Uterus (tissue), 4 donors: ENCODE results near the gene DPH5. TPM values are rescaled to one million over a fixed set of nuclear protein-coding genes. Genes with fewer than 3 reads are reported as not detected.
"Not testable (repeated sequence)": the region's sequence is repeated elsewhere in the genome, so short reads cannot be mapped to it uniquely, and the experiment has no call there.

Experiments used
- DNase-seq, 2 donors: peaks; one replicate each; pipeline ENCODE4 v3.0.0-alpha.2; 2019 to 2020
- H3K27ac ChIP-seq, 2 donors: fragments of 200-600 bp; sonication (generic); 1 replicate in 1 of 2; 2 replicates in 1 of 2; pipeline ENCODE4 v1.5.1; 2016 to 2018
- H3K27me3 ChIP-seq, 2 donors: fragments of 200-600 bp; sonication (generic); one replicate each; pipeline ENCODE4 v1.5.1; 2018 to 2019; ENCODE audit warnings: control low read depth in 1 of 2
- H3K36me3 ChIP-seq, 2 donors: fragments of 200-600 bp; sonication (generic); one replicate each; pipeline ENCODE4 v1.5.1; 2019; ENCODE audit warnings: control low read depth in 1 of 2
- H3K4me1 ChIP-seq, 2 donors: fragments of 200-600 bp; sonication (generic); one replicate each; pipeline ENCODE4 v1.5.1; 2018 to 2019; ENCODE audit warnings: control low read depth in 1 of 2
- H3K4me3 ChIP-seq, 2 donors: fragments of 200-600 bp; sonication (generic); 1 replicate in 1 of 2; 2 replicates in 1 of 2; pipeline ENCODE4 v1.5.1; 2018 to 2019; ENCODE audit warnings: mild to moderate bottlenecking in 1 of 2
- H3K9me3 ChIP-seq, 2 donors: fragments of 200-600 bp; sonication (generic); one replicate each; pipeline ENCODE4 v1.5.1; 2019; ENCODE audit warnings: control low read depth in 1 of 2
- POLR2A ChIP-seq, 2 donors: fragments of 450-650 bp; IDR thresholded peaks; one replicate each; pipeline ENCODE4 v1.6.1; 2016; ENCODE audit warnings: antibody characterized with exemption in 2 of 2, mild to moderate bottlenecking in 1 of 2, moderate library complexity in 1 of 2
- intact Hi-C: fragments of 100-400 bp; cut with DNase I; formaldehyde crosslinking; loops from one replicate; pipeline ENCODE4 v1.15.1; 2023; ENCODE audit warnings: low total_unique reads
- total RNA-seq, 4 donors: library from RNA; depleted of rRNA in 3 of 4; stranded (reverse); fragments of >200 nt in 3 of 4; gene quantifications; one replicate each; pipeline versions ENCODE4 v1.1.0 to v1.2.4, GENCODE V29; 2014 to 2023
- TF ChIP-seq, protein P1 (sequence below), 4 experiments: fragments of 200-600 bp in 2 of 4; fragments of 450-650 bp in 2 of 4; sonication (generic) in 2 of 4; IDR thresholded peaks; one replicate each; pipeline ENCODE4 v1.5.1; 2016 to 2019; ENCODE audit warnings: antibody characterized with exemption in 4 of 4, mild to moderate bottlenecking in 2 of 4, moderate library complexity in 1 of 4
- donor health status: DM: yes; HTN: yes; CAD: no.

The DPH5 gene
- total RNA-seq, 4 donors from 2014 or later: 5.6 to 46.8 (median 21.6) TPM

GRCh38 chr1:101033017-101033416 lies 7.4 kb upstream of the DPH5 start:
- intact Hi-C loops: no loop called here
- peaks cover 0 to 3% of the 10 kb centered on the region in 2 donors for H3K4me1 ChIP-seq
- no peak overlapping the region for H3K4me3 ChIP-seq
- H3K36me3 ChIP-seq: no peaks in the 10 kb centered on the region
- TF ChIP-seq POLR2A (IDR thresholded peaks at IDR 0.05): no peak
- TF ChIP-seq, protein P1, sequence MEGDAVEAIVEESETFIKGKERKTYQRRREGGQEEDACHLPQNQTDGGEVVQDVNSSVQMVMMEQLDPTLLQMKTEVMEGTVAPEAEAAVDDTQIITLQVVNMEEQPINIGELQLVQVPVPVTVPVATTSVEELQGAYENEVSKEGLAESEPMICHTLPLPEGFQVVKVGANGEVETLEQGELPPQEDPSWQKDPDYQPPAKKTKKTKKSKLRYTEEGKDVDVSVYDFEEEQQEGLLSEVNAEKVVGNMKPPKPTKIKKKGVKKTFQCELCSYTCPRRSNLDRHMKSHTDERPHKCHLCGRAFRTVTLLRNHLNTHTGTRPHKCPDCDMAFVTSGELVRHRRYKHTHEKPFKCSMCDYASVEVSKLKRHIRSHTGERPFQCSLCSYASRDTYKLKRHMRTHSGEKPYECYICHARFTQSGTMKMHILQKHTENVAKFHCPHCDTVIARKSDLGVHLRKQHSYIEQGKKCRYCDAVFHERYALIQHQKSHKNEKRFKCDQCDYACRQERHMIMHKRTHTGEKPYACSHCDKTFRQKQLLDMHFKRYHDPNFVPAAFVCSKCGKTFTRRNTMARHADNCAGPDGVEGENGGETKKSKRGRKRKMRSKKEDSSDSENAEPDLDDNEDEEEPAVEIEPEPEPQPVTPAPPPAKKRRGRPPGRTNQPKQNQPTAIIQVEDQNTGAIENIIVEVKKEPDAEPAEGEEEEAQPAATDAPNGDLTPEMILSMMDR (IDR thresholded peaks at IDR 0.05): no peak
- H3K27ac ChIP-seq: no peak overlapping the region
- DNase-seq: no peak
- no peaks in the 10 kb centered on the region for H3K9me3 ChIP-seq
- no peaks in the 10 kb centered on the region for H3K27me3 ChIP-seq

DNA sequence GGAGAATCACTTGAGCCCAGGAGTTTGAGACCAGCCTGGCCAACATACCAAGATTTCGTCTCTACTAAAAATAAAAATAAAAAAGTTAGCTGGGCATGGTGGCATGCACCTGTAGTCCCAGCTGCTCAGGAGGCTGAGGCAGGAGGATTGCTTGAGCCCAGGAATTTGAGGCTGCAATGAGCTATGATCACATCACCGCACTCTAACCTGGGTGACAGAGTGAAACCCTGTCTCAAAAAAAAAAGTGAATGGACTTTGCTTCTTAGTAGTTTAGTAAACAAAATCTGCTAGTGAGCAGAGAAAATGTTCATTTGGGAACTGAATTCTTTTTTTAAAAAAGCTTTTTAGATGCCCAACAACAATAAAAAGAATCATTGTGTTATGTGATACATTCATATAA lies 6.5 kb upstream of the DPH5 start:
- H3K27ac ChIP-seq, H3K9me3 ChIP-seq, H3K27me3 ChIP-seq, H3K4me1 ChIP-seq, intact Hi-C loops, DNase-seq, H3K4me3 ChIP-seq, H3K36me3 ChIP-seq: not testable (repeated sequence)

DNA sequence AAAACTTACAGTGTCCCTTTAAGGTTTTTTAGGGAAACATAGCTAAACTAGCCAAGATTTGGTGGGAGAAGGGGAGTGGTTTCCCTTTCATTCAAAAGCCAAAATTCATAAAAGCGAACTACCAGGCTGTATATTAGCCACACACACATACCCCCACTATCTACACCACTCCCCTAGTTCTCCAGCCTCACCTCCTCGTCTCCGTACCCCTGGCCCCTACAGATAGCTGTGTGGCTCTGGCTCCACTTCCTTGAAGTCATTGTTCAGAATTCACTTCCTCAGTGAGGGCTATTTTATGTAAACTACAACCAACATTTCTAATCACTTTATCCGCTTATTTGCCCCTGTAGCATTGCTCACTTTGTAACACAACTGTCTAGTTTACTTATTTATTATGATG lies 5.3 kb upstream of the DPH5 start:
- no peaks in the 10 kb centered on the region for H3K27me3 ChIP-seq
- no peaks in the 10 kb centered on the region for H3K9me3 ChIP-seq
- no peak for TF ChIP-seq POLR2A (IDR thresholded peaks at IDR 0.05)
- TF ChIP-seq, protein P1 (IDR thresholded peaks at IDR 0.05): no peak
- DNase-seq: no peak
- H3K27ac ChIP-seq: no peak overlapping the region
- H3K4me1 ChIP-seq: peaks cover 0 to 3% of the 10 kb centered on the region in 2 donors
- no peaks in the 10 kb centered on the region for H3K36me3 ChIP-seq
- H3K4me3 ChIP-seq: no peak overlapping the region
- intact Hi-C loops: no loop called here

GRCh38 chr1:101029184-101029583 lies 3.6 kb upstream of the DPH5 start:
- TF ChIP-seq POLR2A (IDR thresholded peaks at IDR 0.05): no peak
- TF ChIP-seq, protein P1 (IDR thresholded peaks at IDR 0.05): no peak
- H3K4me1 ChIP-seq: peaks cover 0 to 6% of the 10 kb centered on the region in 2 donors
- H3K4me3 ChIP-seq: no peak overlapping the region
- no peak for DNase-seq
- intact Hi-C loops: no loop called here
- no peaks in the 10 kb centered on the region for H3K27me3 ChIP-seq
- no peaks in the 10 kb centered on the region for H3K9me3 ChIP-seq
- H3K36me3 ChIP-seq: no peaks in the 10 kb centered on the region
- no peak overlapping the region for H3K27ac ChIP-seq

- H3K36me3 ChIP-seq: no peaks in the 10 kb centered on the region
- H3K27ac ChIP-seq: no peak overlapping the region
- peaks cover 0 to 4% of the 10 kb centered on the region in 2 donors for H3K4me1 ChIP-seq
- intact Hi-C loops: no loop called here
- H3K27me3 ChIP-seq: no peaks in the 10 kb centered on the region
- DNase-seq: no peak
- H3K4me3 ChIP-seq: no peak overlapping the region
- TF ChIP-seq, protein P1 (IDR thresholded peaks at IDR 0.05): no peak
- TF ChIP-seq POLR2A (IDR thresholded peaks at IDR 0.05): no peak
- H3K9me3 ChIP-seq: no peaks in the 10 kb centered on the region
Measured at GRCh38 chr1:101028466-101028865, 2.9 kb upstream of the DPH5 start.

- H3K36me3 ChIP-seq: no peaks in the 10 kb centered on the region
- H3K4me3 ChIP-seq: no peak overlapping the region
- intact Hi-C loops: no loop called here
- H3K27ac ChIP-seq: no peak overlapping the region
- no peaks in the 10 kb centered on the region for H3K9me3 ChIP-seq
- no peaks in the 10 kb centered on the region for H3K27me3 ChIP-seq
- no peak for DNase-seq
- peaks cover 0 to 4% of the 10 kb centered on the region in 2 donors for H3K4me1 ChIP-seq
- TF ChIP-seq POLR2A (IDR thresholded peaks at IDR 0.05): no peak
- TF ChIP-seq, protein P1 (IDR thresholded peaks at IDR 0.05): no peak
Measured at GRCh38 chr1:101027194-101027772, 1.7 kb upstream of the DPH5 start.
